ENCODE measurements around the gene OBSL1. TPM values are rescaled to one million over a fixed set of nuclear protein-coding genes. Genes with fewer than 3 reads are reported as not detected.

Gene OBSL1
- total RNA-seq, 1 donor from 2014 or later = 0.26 TPM

DNA sequence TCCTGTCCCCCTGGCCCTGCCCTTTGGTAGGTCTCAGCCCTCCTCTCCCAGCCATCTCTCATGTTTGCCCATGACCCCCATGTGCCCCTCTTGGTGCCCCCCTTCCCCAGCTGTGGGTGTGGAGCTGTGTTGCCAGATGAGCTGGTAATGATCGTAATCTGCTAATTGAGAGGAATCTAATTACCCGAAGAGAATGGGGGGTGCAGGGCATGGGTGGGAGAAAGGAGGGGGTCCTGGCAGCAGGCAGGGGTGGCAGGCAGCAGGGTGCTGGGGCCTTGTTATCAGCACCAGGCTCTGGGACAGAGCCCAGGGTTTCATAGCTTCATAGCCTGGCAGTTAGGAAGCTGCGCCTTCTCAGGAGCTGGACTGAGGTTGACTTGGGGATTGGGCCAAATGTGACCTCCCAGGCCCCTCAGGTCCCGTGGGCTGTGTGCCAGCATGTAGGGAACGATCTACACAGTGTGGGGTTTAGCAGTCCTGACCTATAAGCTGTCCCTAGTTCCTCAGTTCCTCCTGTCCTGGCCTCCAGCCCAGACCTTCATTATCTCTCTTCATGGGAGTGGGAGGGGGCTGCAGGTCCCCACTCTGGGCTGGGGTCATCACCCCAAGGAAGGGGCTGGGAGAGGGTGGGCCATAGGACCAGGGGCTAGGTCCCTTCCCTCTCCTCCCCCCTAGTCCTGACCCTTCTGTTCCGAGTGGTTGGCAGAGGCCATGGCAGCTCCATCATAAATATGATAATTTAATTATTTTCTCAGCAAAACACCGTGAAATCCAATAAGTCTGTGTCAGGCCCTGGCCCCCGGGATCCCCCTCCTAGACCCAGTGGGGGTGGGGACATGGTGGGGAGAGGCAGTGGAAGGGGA is 63.5 kb downstream of the OBSL1 start:
- Mint-ChIP-seq H3K27ac (no peak overlapping the region), H3K9me3 (no peaks in the 10 kb centered on the region), H3K27me3 (peaks cover 30% of the 10 kb centered on the region)

DNA sequence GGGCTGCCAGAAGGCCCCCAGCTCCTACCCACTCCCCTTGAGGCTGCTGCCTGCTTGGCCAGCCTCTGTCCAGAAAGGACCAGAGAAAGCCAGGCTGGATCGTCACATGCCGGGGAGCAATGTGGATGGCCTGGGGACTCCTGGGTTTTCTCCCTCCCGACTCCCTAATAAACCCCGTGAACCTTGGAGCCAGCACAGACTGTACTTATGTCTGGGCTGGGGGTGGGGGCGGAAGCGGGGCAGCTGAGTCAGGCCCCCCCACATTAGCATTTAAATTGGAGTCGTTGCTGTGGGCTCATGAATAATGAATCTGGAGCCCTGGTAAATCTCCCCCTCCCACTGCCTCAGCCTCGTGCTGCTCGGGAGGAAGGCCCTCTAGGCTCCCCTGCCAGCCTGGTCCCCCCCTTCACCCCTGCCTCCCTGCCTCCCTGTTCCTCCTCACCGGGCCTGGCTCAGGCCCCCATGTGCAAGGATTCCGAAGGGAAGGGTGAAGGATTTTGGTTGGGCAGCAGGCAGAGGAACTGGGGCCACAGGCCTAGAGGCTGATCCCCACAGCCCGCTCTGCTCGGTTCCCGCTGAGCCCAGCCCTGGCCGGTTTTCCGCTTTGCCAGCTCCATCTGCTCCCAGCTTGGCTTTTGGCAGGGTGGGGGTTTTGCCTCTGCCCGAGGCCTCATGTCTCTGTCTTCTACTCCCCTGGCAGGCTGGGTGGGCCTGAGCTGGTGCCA is 64.4 kb downstream of the OBSL1 start:
- H3K27me3 Mint-ChIP-seq = peaks cover 25% of the 10 kb centered on the region
- peaks cover 15% of the 10 kb centered on the region for H3K36me3 Mint-ChIP-seq (ENCODE audit: low read depth)
- intact Hi-C loops (cut with micrococcal nuclease) = no loop called here
- peaks cover 13% of the 10 kb centered on the region for H3K4me1 Mint-ChIP-seq
- no peaks in the 10 kb centered on the region for H3K9me3 Mint-ChIP-seq
- no peak for DNase-seq
- no peak overlapping the region for H3K4me3 Mint-ChIP-seq
- no peak overlapping the region for H3K27ac Mint-ChIP-seq

More for the DNA sequence above, 63.5 kb downstream of the OBSL1 start:
- Mint-ChIP-seq H3K4me3 (no peak overlapping the region), H3K36me3 (ENCODE audit: low read depth) (peaks cover 15% of the 10 kb centered on the region), H3K4me1 (peaks cover 13% of the 10 kb centered on the region)
- DNase-seq = no peak
- intact Hi-C loops (cut with micrococcal nuclease) = no loop called here

DNA sequence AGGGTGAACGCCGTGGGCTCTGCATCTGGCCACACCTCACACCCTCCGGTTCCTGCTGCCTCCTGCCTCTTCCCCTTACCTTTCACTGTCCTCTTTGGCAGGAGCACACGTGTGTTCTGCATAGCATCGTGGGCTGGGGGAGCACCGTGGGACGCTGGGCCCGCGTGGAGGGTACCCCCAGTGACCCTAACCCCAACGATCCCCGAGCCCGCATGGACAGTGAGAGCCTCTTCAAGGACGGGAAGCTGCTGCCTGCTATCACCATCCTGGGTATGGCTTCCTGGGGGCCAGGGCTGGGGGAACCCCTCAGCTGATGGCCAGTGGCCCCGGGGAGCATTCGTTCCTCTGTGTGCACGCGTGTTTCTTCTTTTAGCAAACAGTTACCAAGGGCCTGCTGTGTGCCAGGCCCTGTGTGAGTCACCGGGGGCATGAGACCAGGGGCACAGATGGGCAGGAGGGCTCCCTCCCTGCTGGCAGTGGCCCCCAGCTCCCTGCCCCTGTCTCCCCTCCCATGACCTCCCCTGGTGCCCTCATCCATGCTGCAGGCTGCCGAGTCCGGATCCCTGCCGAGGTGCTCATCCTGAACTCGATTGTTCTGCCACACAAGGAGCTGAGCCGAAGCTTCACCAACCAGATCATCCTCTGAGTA is 65.1 kb downstream of the OBSL1 start:
- no peak for DNase-seq
- H3K36me3 Mint-ChIP-seq (ENCODE audit: low read depth) = peaks cover 15% of the 10 kb centered on the region
- no peak overlapping the region for H3K4me3 Mint-ChIP-seq
- H3K27me3 Mint-ChIP-seq = peaks cover 20% of the 10 kb centered on the region
- H3K27ac Mint-ChIP-seq = no peak overlapping the region
- intact Hi-C loops (cut with micrococcal nuclease) = no loop called here
- H3K4me1 Mint-ChIP-seq = peaks cover 13% of the 10 kb centered on the region
- H3K9me3 Mint-ChIP-seq = no peaks in the 10 kb centered on the region

DNA sequence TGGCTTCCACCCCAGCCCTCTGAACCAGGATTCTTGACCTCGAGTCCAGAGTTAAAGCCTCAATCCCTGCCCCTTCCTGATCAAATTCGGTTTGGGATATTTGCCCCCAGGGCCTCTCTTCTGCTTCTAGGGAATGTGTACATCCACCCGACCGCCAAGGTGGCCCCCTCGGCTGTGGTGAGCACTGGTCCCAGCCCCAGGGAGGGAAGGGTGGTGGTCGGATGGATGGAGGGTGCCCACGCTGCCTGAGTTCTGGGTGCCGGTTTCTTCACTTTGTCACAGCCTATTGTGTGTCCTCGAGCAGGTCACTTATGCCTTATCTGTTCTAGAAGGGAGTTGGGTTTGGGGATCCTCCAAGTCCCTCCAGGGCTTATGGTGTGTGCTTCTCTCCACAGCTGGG is 65.8 kb downstream of the OBSL1 start:
- H3K27me3 Mint-ChIP-seq = peaks cover 13% of the 10 kb centered on the region
- peaks cover 13% of the 10 kb centered on the region for H3K4me1 Mint-ChIP-seq
- no peak overlapping the region for H3K27ac Mint-ChIP-seq
- intact Hi-C loops (cut with micrococcal nuclease) = no loop called here
- H3K9me3 Mint-ChIP-seq = no peaks in the 10 kb centered on the region
- peaks cover 15% of the 10 kb centered on the region for H3K36me3 Mint-ChIP-seq (ENCODE audit: low read depth)
- no peak for DNase-seq
- no peak overlapping the region for H3K4me3 Mint-ChIP-seq

DNA sequence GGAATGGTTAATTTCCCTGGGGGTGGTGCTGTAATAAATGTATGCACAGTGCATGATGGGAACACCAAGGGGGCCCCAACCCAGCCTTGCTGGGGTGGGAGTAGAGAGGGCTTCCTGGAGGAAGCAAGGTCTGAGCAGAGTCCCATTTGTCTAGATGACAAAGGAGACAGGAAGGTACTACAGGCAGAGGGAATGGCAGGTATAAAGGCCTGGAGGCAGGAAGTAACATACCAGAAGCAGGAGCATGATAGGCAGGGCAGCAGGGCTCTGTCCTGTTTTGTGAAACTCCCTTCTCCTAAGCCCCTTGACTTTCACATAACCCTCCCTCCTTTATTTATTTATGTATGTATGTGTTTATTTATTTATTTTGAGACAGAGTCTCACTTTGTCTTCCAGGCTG is 68.7 kb downstream of the OBSL1 start:
- Mint-ChIP-seq H3K27ac (no peak overlapping the region), H3K27me3 (peaks cover 6% of the 10 kb centered on the region), H3K4me3 (no peak overlapping the region), H3K4me1 (peaks cover 25% of the 10 kb centered on the region), H3K9me3 (no peaks in the 10 kb centered on the region), H3K36me3 (ENCODE audit: low read depth) (peaks cover 18% of the 10 kb centered on the region)
- intact Hi-C loops (cut with micrococcal nuclease) = no loop called here
- DNase-seq = no peak

DNA sequence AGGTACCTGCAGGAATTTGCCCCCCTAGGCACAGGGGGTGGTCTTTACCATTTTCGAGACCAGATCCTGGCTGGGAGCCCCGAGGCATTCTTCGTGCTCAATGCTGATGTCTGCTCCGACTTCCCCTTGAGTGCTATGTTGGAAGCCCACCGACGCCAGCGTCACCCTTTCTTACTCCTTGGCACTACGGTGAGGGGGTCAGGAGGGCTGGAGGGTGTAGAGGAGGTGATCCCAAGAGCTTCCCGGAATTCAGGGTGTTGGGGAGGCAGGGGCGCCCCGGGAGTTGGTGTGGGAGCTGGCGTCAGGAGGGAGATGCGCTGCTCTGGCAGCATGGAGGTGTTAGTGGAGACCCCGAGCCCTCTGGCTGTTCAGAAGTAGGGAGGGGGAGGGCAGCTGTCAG is 69.5 kb downstream of the OBSL1 start:
- intact Hi-C loops (cut with micrococcal nuclease) = no loop called here
- Mint-ChIP-seq H3K27me3 (peaks cover 11% of the 10 kb centered on the region), H3K4me1 (peaks cover 29% of the 10 kb centered on the region), H3K4me3 (no peak overlapping the region), H3K36me3 (ENCODE audit: low read depth) (peaks cover 18% of the 10 kb centered on the region), H3K9me3 (no peaks in the 10 kb centered on the region), H3K27ac (no peak overlapping the region)
- DNase-seq = no peak

Other genes starting within 250 kb of the OBSL1 start
- gene RESP18, start 238.8 kb downstream of the OBSL1 start, total RNA-seq = not detected in 2 replicates
- 129 and 148 TPM in 2 replicates for gene DNPEP, start 183.6 kb downstream of the OBSL1 start, total RNA-seq
- gene DES, start 153.2 kb downstream of the OBSL1 start, total RNA-seq = not detected in 2 replicates
- gene SPEG, start 136.7 kb downstream of the OBSL1 start, total RNA-seq = 0.07 TPM in 1 of 2 replicates, not detected in the other
- gene GMPPA, start 72.6 kb downstream of the OBSL1 start, total RNA-seq = 45.5 and 46.0 TPM in 2 replicates
- not detected in 2 replicates for gene ASIC4, start 57.1 kb downstream of the OBSL1 start, total RNA-seq
- 37.8 and 38.3 TPM in 2 replicates for gene CHPF, start 27.7 kb downstream of the OBSL1 start, total RNA-seq
- gene TMEM198, start 27.5 kb downstream of the OBSL1 start, total RNA-seq = 3.1 and 3.4 TPM in 2 replicates
- gene INHA, start 771 bp upstream of the OBSL1 start, total RNA-seq = not detected in 2 replicates
- 32.6 and 35.0 TPM in 2 replicates for gene STK11IP, start 26.3 kb upstream of the OBSL1 start, total RNA-seq
- 0.12 TPM in 1 of 2 replicates, not detected in the other for gene SLC4A3, start 56.1 kb upstream of the OBSL1 start, total RNA-seq

Data from activated CD4-positive, alpha-beta T cell treated with anti-CD3 and anti-CD28 coated beads, Interleukin-2, amount 10 ng/mL, durations not matched to agents 24 days and 14 days (primary cell).